ENCODE results near the gene CCR9.

CCR9 gene

DNA sequence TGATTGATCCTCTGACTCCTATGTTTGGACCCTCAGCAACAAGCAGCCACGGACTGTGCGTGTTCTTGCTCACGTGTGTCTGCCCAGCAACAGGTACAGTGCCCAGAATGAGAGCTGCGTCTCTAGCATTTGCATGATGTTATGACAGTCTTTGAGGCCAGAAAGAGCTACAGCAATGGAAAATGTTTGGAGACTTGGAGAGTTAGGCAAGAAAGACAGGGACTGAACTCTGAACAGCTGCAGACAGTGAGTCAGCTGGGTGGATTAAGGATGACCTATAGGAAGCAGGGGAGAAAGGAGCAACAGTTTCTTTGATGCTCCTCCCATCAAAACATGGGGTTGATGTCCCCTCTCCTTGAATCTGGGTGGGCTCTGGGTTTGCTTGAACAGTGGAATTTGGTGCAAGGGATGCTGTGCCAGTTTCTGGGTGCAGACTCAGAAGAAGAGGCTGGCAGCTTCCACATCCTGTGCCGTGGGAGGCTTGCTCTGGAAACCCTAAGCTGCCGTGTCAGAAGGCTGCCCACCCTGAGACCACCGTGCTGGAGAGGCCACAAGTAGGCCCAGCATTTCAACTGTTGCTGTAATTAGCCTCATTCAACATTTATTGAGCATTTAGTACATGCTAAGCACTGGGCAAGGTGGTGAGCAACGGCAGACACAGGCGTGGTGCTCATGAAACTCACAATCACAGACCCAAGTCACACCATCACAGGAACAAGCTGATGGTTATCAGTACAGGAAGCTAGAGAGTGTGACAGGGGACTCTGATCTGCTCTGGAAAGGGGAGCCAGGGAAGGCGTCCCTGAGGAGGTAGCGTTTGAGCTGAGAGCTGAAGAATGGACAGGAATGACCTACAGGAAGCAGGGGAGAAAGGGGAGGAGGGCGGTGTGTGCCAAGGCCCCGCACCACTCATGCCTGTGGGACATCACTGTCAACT, 21.7 kb downstream of the CCR9 start:
- TF ChIP-seq, protein P1, sequence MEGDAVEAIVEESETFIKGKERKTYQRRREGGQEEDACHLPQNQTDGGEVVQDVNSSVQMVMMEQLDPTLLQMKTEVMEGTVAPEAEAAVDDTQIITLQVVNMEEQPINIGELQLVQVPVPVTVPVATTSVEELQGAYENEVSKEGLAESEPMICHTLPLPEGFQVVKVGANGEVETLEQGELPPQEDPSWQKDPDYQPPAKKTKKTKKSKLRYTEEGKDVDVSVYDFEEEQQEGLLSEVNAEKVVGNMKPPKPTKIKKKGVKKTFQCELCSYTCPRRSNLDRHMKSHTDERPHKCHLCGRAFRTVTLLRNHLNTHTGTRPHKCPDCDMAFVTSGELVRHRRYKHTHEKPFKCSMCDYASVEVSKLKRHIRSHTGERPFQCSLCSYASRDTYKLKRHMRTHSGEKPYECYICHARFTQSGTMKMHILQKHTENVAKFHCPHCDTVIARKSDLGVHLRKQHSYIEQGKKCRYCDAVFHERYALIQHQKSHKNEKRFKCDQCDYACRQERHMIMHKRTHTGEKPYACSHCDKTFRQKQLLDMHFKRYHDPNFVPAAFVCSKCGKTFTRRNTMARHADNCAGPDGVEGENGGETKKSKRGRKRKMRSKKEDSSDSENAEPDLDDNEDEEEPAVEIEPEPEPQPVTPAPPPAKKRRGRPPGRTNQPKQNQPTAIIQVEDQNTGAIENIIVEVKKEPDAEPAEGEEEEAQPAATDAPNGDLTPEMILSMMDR (IDR thresholded peaks at IDR 0.05; ENCODE audit: borderline replicate concordance, insufficient read depth, low read depth, low read length) = no peak
- H3K4me3 ChIP-seq (ENCODE audit: low read depth, low read length) = no peak overlapping the region

DNA sequence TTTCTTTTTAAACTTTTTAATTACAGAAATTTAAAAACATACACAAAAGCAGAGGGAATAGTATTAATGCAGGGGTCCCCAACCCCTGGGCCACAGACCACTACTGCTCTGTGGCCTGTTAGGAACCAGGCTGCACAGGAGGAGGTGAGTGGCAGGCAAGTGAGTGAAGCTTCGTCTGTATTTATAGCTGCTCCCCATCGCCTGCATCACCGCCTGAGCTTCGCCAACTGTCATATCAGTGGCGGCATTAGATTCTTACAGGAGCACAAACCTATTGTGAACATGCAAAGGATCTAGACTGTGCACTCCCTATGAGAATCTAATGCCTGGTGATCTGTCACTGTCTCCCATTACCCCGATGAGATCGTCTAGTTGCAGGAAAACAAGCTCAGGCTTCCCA, 22.4 kb downstream of the CCR9 start:
- TF ChIP-seq, protein P1 (IDR thresholded peaks at IDR 0.05; ENCODE audit: borderline replicate concordance, insufficient read depth, low read depth, low read length) = no peak

DNA sequence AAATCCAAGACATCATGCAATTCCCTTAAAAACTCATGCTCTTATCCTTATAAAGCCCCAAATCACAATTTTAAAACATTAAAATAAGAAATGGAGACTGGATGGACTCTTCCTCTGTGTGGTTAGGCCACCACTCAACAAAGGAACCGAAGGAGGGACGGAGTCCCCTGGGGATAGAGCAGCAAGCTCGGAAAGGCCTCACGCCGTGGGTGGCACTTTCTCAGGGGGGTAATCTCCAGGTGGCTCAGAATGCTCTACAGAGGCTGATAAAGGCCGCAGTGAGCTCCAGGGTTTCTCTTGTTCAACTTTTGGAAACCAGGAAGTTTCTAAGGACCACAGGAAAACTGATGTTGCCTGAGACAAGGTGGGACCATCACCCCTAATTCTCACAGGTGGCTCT, 23.2 kb downstream of the CCR9 start:
- TF ChIP-seq, protein P1 (IDR thresholded peaks at IDR 0.05; ENCODE audit: borderline replicate concordance, insufficient read depth, low read depth, low read length) = no peak

More for the DNA sequence above, 22.4 kb downstream of the CCR9 start:
- no peak overlapping the region for H3K4me3 ChIP-seq (ENCODE audit: low read depth, low read length)

DNA sequence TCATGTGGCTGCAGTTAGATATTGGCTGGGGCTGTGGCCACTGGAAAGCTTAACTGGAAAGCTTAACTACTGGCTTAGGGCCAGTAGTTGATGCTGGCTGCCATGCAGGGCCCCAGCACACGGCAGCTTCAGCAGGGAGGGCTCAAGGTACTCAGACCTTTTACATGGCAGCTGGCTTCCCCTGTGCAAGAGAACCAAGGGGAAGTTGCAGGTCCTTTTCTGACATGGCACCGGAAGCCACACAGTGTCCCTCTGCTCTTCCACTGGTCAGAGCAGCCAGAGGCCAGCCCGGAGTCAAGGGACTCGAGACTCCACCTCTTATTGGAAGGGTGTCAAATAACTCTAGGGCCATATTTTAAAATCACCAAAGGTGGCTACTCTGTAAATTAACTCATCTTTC, 24.5 kb downstream of the CCR9 start:
- TF ChIP-seq, protein P1 (IDR thresholded peaks at IDR 0.05; ENCODE audit: borderline replicate concordance, insufficient read depth, low read depth, low read length) = no peak
- no peak overlapping the region for H3K4me3 ChIP-seq (ENCODE audit: low read depth, low read length)

More for the DNA sequence above, 23.2 kb downstream of the CCR9 start:
- H3K4me3 ChIP-seq (ENCODE audit: low read depth, low read length) = no peak overlapping the region

DNA sequence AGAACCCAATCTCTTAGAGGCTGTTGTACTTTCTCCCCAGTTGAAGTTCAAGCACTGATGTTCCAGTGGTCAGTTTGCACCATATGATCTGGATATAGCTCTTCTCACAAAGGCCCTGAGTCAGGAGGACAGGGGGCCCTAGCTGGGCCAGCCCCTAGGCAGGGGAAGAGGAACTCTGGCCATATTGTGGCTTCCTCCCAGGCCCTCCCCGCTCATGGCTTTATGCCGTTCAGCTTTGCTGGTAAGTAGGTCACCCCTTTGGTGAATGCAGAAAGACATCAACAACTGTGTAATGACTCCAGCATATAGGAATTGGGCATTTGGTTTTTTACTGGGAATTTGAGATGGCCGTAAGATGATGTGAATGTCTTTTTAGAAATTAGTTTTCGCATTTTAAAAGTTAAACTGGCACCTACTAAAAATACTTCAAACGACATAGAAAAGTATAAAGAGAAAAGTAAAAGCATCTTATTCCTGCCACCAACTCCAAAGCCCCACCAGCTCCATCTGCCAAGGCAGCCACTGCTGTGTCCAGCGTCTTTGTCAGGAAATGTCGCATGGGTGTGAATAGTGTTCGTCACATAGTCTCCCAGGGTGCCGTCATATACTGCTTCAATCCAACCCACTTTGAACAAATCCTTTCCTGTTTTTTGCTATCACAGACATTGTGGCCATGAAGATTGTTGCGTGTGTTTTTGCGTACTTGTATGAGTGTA, 25.3 kb downstream of the CCR9 start:
- TF ChIP-seq, protein P1 (IDR thresholded peaks at IDR 0.05; ENCODE audit: borderline replicate concordance, insufficient read depth, low read depth, low read length) = no peak

DNA sequence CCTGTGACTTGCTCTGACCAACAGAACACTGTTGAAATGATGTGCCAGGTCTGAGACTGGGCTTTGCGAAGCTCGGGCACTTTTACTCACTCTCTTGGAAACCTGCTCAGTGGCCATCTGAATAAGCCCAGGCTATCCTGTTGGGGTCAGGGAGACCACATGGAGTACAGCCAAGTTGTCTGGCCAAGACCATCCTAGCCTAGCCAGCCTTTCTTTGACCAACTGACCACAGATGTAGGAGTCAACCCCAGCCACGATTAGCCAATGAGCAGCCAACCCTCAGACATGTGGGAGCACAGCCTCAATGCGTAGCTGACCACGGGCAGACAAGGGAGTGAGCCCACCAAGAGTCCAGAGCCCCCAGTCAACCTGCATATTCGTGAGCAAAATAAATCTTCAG, 26.1 kb downstream of the CCR9 start:
- H3K4me3 ChIP-seq (ENCODE audit: low read depth, low read length) = no peak overlapping the region
- TF ChIP-seq, protein P1 (IDR thresholded peaks at IDR 0.05; ENCODE audit: borderline replicate concordance, insufficient read depth, low read depth, low read length) = no peak

More for the DNA sequence above, 25.3 kb downstream of the CCR9 start:
- no peak overlapping the region for H3K4me3 ChIP-seq (ENCODE audit: low read depth, low read length)

Measured in GM12875 (cell line).